A549 (cell line): ENCODE measurements around the gene FXR1. TPM values are rescaled to one million over a fixed set of nuclear protein-coding genes. Genes with fewer than 3 reads are reported as not detected.

Experiments used
- ATAC-seq, 2 experiments: fragments of 200-7000 bp in 1 of 2; fragments of >200 bp in 1 of 2; cut with Nextera tagmentation in 1 of 2; cut with Tn5 transposase in 1 of 2; 3 replicates each; pipeline versions ENCODE4 v1.8.0 to v1.9.1; 2018 to 2020; ENCODE audit warnings: mild to moderate bottlenecking in 1 of 2, moderate library complexity in 1 of 2
- CTCF ChIA-PET: fragments of 300-600 bp; sonication (Branson Sonifier 250); formaldehyde crosslinking; extraction: SDS; loops from one replicate; lab custom pipeline; 2021; ENCODE audit warnings: antibody characterized with exemption, inconsistent platforms; lab: Yijun Ruan, JAX
- POLR2A ChIA-PET: fragments of 350-600 bp; formaldehyde crosslinking; extraction: SDS; loops from one replicate; lab custom pipeline; 2021; ENCODE audit warnings: antibody characterized with exemption, inconsistent platforms; lab: Yijun Ruan, JAX
- DNase-seq, 2 experiments: peaks; one replicate each; pipeline versions ENCODE4 v3.0.0 to v3.0.0-alpha.2; 2011 to 2016; ENCODE audit warnings: low read depth in 1 of 2, low spot score in 1 of 2
- FAIRE-seq: peaks from 2 replicates; lab custom pipeline; 2011; peaks lifted over from hg19 to GRCh38; lab: Jason Lieb, UNC
- H3K27ac ChIP-seq, 2 experiments: fragments of >200 bp; sonication (Bioruptor Twin); formaldehyde crosslinking; 3 replicates each; pipeline ENCODE4 v1.5.1; 2016 to 2017
- H3K4me1 ChIP-seq: fragments of >200 bp; sonication (Bioruptor Twin); formaldehyde crosslinking; 3 replicates; pipeline ENCODE4 v1.6.1; 2016
- H3K4me2 ChIP-seq: fragments of >200 bp; sonication (Bioruptor Twin); formaldehyde crosslinking; 3 replicates; pipeline ENCODE4 v1.6.1; 2016
- H3K4me3 ChIP-seq: fragments of >200 bp; sonication (Bioruptor Twin); formaldehyde crosslinking; 3 replicates; pipeline ENCODE4 v1.5.1; 2016
- H3K9me3 ChIP-seq: fragments of >200 bp; sonication (Bioruptor Twin); formaldehyde crosslinking; 3 replicates; pipeline ENCODE4 v1.6.1; 2016
- BHLHE40 ChIP-seq: IDR thresholded peaks from 2 replicates; pipeline ENCODE4 v1.6.1; 2012; ENCODE audit warnings: low read depth, low read length, inconsistent platforms
- CBX2 ChIP-seq: fragments of 200-600 bp; sonication (generic); IDR thresholded peaks from 2 replicates; pipeline ENCODE4 v1.6.1; 2016; ENCODE audit warnings: low read depth, mild to moderate bottlenecking, borderline replicate concordance
- CBX8 ChIP-seq: fragments of 200-600 bp; sonication (generic); IDR thresholded peaks from 2 replicates; pipeline ENCODE4 v1.6.1; 2016
- CEBPB ChIP-seq, 2 experiments: fragments of >200 bp in 1 of 2; sonication (Bioruptor Twin) in 1 of 2; formaldehyde crosslinking in 1 of 2; IDR thresholded peaks; 2 replicates each; pipeline ENCODE4 v1.6.1; 2012 to 2016
- EHF ChIP-seq: fragments of 250-450 bp; sonication (Bioruptor Pico); IDR thresholded peaks from 2 replicates; pipeline ENCODE4 v1.5.0; 2020; ENCODE audit warnings: mild to moderate bottlenecking
- EHMT2 ChIP-seq: fragments of 200-600 bp; sonication (generic); IDR thresholded peaks from 2 replicates; pipeline ENCODE4 v1.6.1; 2016; ENCODE audit warnings: antibody characterized with exemption, low read depth, mild to moderate bottlenecking, moderate library complexity
- FOSB ChIP-seq: fragments of 250-450 bp; sonication (Bioruptor Pico); IDR thresholded peaks from 2 replicates; pipeline ENCODE4 v1.5.0; 2020; ENCODE audit warnings: mild to moderate bottlenecking, moderate library complexity
- FOXS1 ChIP-seq: fragments of 250-450 bp; sonication (Bioruptor Pico); IDR thresholded peaks from 2 replicates; pipeline ENCODE4 v1.5.0; 2020; ENCODE audit warnings: mild to moderate bottlenecking, moderate library complexity
- HOXA7 ChIP-seq: fragments of 250-450 bp; sonication (Bioruptor Pico); IDR thresholded peaks from 2 replicates; pipeline ENCODE4 v1.5.0; 2020; ENCODE audit warnings: mild to moderate bottlenecking, moderate library complexity
- HOXB13 ChIP-seq: fragments of 250-450 bp; sonication (Bioruptor Pico); IDR thresholded peaks from 2 replicates; pipeline ENCODE4 v1.5.0; 2020; ENCODE audit warnings: low read depth, mild to moderate bottlenecking, moderate library complexity
- HOXB5 ChIP-seq: fragments of 250-450 bp; sonication (Bioruptor Pico); IDR thresholded peaks from 2 replicates; pipeline ENCODE4 v1.5.0; 2020; ENCODE audit warnings: mild to moderate bottlenecking, moderate library complexity
- JUN ChIP-seq, 2 experiments: fragments of >200 bp; sonication (Bioruptor Twin); formaldehyde crosslinking; IDR thresholded peaks; 2 replicates in 1 of 2; 3 replicates in 1 of 2; pipeline ENCODE4 v1.6.1; 2016 to 2017
- KDM1A ChIP-seq: fragments of 200-600 bp; sonication (generic); IDR thresholded peaks from 2 replicates; pipeline ENCODE4 v1.6.1; 2016; ENCODE audit warnings: low read depth, mild to moderate bottlenecking
- MAZ ChIP-seq: fragments of 150-350 bp; IDR thresholded peaks from 2 replicates; pipeline ENCODE4 v1.6.1; 2014; ENCODE audit warnings: antibody characterized with exemption, low read depth, low read length, borderline replicate concordance
- NFE2L2 ChIP-seq: fragments of 150-350 bp; conservative IDR thresholded peaks from 2 replicates; pipeline ENCODE4 v1.6.1; 2014; ENCODE audit warnings: low read length
- NPAS2 ChIP-seq: fragments of 250-450 bp; sonication (Bioruptor Pico); IDR thresholded peaks from 2 replicates; pipeline ENCODE4 v1.8.0; 2022; ENCODE audit warnings: mild to moderate bottlenecking, moderate library complexity, borderline replicate concordance
- NR3C1 ChIP-seq: fragments of >200 bp; sonication (Bioruptor Twin); formaldehyde crosslinking; IDR thresholded peaks from 3 replicates; pipeline ENCODE4 v1.6.1; 2017
- PBX3 ChIP-seq: IDR thresholded peaks from 2 replicates; pipeline ENCODE4 v1.6.1; 2012
- PHF8 ChIP-seq: fragments of 200-600 bp; sonication (generic); IDR thresholded peaks from 2 replicates; pipeline ENCODE4 v1.6.1; 2016; ENCODE audit warnings: low read depth, mild to moderate bottlenecking, antibody characterized with exemption, moderate library complexity, borderline replicate concordance
- POLR2A ChIP-seq: IDR thresholded peaks from 2 replicates; pipeline ENCODE4 v1.6.1; 2012; ENCODE audit warnings: mild to moderate bottlenecking, low read length
- POLR2AphosphoS2 ChIP-seq: conservative IDR thresholded peaks from 2 replicates; pipeline ENCODE4 v1.6.1; 2012; ENCODE audit warnings: low read length, improper control_type of control experiment, inconsistent platforms
- RAD21 ChIP-seq, 2 experiments: fragments of >200 bp in 1 of 2; sonication (Bioruptor Twin) in 1 of 2; formaldehyde crosslinking in 1 of 2; IDR thresholded peaks in 1 of 2; conservative IDR thresholded peaks in 1 of 2; 2 replicates in 1 of 2; 3 replicates in 1 of 2; pipeline ENCODE4 v1.6.1; 2012 to 2018; ENCODE audit warnings: inconsistent platforms in 1 of 2
- RARB ChIP-seq: fragments of 250-450 bp; sonication (Bioruptor Pico); IDR thresholded peaks from 2 replicates; pipeline ENCODE4 v1.8.0; 2021; ENCODE audit warnings: mild to moderate bottlenecking, moderate library complexity
- SREBF2 ChIP-seq: fragments of 450-650 bp; IDR thresholded peaks from 2 replicates; pipeline ENCODE4 v1.6.1; 2014; ENCODE audit warnings: mild to moderate bottlenecking, moderate library complexity
- TP53 ChIP-seq: fragments of 250-450 bp; sonication (Bioruptor Pico); IDR thresholded peaks from 2 replicates; pipeline ENCODE4 v1.5.0; 2021; ENCODE audit warnings: mild to moderate bottlenecking, moderate library complexity
- ZFP36 ChIP-seq: fragments of 450-650 bp; IDR thresholded peaks from 2 replicates; pipeline ENCODE4 v1.6.1; 2014; ENCODE audit warnings: borderline replicate concordance; ENCODE audit not compliant: partially characterized antibody
- ZNF302 ChIP-seq: fragments of 250-450 bp; sonication (Bioruptor Pico); IDR thresholded peaks from 2 replicates; pipeline ENCODE4 v1.9.0; 2021; ENCODE audit warnings: inconsistent platforms, mild to moderate bottlenecking, moderate library complexity
- ZSCAN20 ChIP-seq: fragments of 250-450 bp; sonication (Bioruptor Pico); IDR thresholded peaks from 2 replicates; pipeline ENCODE4 v1.8.0; 2022; ENCODE audit warnings: mild to moderate bottlenecking, moderate library complexity
- WGBS: methylation state at CpG from one replicate; pipeline ENCODE4 v1.1.6; 2017; ENCODE audit errors: missing lambda C conversion rate; 5-methylcytosine and 5-hydroxymethylcytosine counted together
- polyA plus RNA-seq, 4 experiments: library from polyadenylated mRNA; depleted of rRNA in 3 of 4; stranded (reverse); fragments of >200 nt; fragmentation: RNase III in 1 of 4; extraction: RNeasy Plus Mini Kit Qiagen cat#74134 plus additional on column Dnase treatment in 1 of 4; gene quantifications; 2 replicates in 3 of 4; 3 replicates in 1 of 4; pipeline ENCODE4 v1.2.3, GENCODE V29; 2011 to 2017
- TF ChIP-seq, protein P1 (sequence below): fragments of 200-600 bp; sonication (generic); IDR thresholded peaks from 2 replicates; pipeline ENCODE4 v1.6.1; 2016; ENCODE audit warnings: antibody characterized with exemption, mild to moderate bottlenecking, moderate library complexity
- TF ChIP-seq, protein P2 (sequence below): fragments of 450-650 bp; IDR thresholded peaks from 2 replicates; pipeline ENCODE4 v1.6.1; 2014; ENCODE audit warnings: antibody characterized with exemption
- TF ChIP-seq, protein P3 (sequence below): fragments of >200 bp; sonication (Bioruptor Twin); formaldehyde crosslinking; IDR thresholded peaks from 2 replicates; pipeline ENCODE4 v1.6.1; 2016
- TF ChIP-seq, protein P4 (sequence below): fragments of 250-450 bp; sonication (Bioruptor Pico); IDR thresholded peaks from 2 replicates; pipeline ENCODE4 v1.5.0; 2020; ENCODE audit warnings: low read depth, mild to moderate bottlenecking, moderate library complexity

The FXR1 gene
- polyA plus RNA-seq, 2 of the 4 experiments (the other 2 are of a cell fraction), result 98.3 to 132 TPM

- H3K4me2 ChIP-seq, result no peak overlapping the region
- no peak for DNase-seq
- ChIA-PET CTCF (no interaction called here), POLR2A (no interaction called here)
- no peak for ATAC-seq
- FAIRE-seq, result no peak
- TF ChIP-seq, protein P1, sequence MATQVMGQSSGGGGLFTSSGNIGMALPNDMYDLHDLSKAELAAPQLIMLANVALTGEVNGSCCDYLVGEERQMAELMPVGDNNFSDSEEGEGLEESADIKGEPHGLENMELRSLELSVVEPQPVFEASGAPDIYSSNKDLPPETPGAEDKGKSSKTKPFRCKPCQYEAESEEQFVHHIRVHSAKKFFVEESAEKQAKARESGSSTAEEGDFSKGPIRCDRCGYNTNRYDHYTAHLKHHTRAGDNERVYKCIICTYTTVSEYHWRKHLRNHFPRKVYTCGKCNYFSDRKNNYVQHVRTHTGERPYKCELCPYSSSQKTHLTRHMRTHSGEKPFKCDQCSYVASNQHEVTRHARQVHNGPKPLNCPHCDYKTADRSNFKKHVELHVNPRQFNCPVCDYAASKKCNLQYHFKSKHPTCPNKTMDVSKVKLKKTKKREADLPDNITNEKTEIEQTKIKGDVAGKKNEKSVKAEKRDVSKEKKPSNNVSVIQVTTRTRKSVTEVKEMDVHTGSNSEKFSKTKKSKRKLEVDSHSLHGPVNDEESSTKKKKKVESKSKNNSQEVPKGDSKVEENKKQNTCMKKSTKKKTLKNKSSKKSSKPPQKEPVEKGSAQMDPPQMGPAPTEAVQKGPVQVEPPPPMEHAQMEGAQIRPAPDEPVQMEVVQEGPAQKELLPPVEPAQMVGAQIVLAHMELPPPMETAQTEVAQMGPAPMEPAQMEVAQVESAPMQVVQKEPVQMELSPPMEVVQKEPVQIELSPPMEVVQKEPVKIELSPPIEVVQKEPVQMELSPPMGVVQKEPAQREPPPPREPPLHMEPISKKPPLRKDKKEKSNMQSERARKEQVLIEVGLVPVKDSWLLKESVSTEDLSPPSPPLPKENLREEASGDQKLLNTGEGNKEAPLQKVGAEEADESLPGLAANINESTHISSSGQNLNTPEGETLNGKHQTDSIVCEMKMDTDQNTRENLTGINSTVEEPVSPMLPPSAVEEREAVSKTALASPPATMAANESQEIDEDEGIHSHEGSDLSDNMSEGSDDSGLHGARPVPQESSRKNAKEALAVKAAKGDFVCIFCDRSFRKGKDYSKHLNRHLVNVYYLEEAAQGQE, result no peak
- no peak for TF ChIP-seq FOSB (CRISPR knock-in tag)
- no peak for TF ChIP-seq HOXB5
- TF ChIP-seq EHMT2, result no peak
- TF ChIP-seq POLR2AphosphoS2, result no peak
- TF ChIP-seq ZFP36, result no peak
- TF ChIP-seq KDM1A, result no peak
- no peak for TF ChIP-seq BHLHE40
- TF ChIP-seq PBX3, result no peak
- no peak for TF ChIP-seq CBX2
- TF ChIP-seq FOXS1 (CRISPR knock-in tag), result no peak
- TF ChIP-seq EHF (CRISPR knock-in tag), result no peak
- TF ChIP-seq, protein P2, sequence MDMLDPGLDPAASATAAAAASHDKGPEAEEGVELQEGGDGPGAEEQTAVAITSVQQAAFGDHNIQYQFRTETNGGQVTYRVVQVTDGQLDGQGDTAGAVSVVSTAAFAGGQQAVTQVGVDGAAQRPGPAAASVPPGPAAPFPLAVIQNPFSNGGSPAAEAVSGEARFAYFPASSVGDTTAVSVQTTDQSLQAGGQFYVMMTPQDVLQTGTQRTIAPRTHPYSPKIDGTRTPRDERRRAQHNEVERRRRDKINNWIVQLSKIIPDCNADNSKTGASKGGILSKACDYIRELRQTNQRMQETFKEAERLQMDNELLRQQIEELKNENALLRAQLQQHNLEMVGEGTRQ, result no peak
- no peak for TF ChIP-seq RAD21 (conservative IDR thresholded peaks at IDR 0.05 in 1 of 2, IDR thresholded peaks at IDR 0.05 in 1 of 2)
- TF ChIP-seq ZNF302 (CRISPR knock-in tag), result no peak
- TF ChIP-seq, protein P3, sequence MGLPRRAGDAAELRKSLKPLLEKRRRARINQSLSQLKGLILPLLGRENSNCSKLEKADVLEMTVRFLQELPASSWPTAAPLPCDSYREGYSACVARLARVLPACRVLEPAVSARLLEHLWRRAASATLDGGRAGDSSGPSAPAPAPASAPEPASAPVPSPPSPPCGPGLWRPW, result no peak
- no peak for TF ChIP-seq MAZ
- no peak overlapping the region for H3K4me3 ChIP-seq
- 91% methylated on average over 2 of the region's 2 CpGs for WGBS
- no peak overlapping the region for H3K27ac ChIP-seq
- peaks cover 7% of the 10 kb centered on the region; the same call in 1 of the 3 replicates for H3K4me1 ChIP-seq
- no peaks in the 10 kb centered on the region for H3K9me3 ChIP-seq
Observed at GRCh38 chr3:180987344-180987743, 74.9 kb downstream of the FXR1 start.

GRCh38 chr3:180989291-180990163 is 77.1 kb downstream of the FXR1 start, which contains the start of gene DNAJC19:
DNAJC19 (minus strand) TSS chr3:180989736; CDS start chr3:180989602, 134 bp downstream.
- peaks cover 7% of the 10 kb centered on the region; the same call in 1 of the 3 replicates for H3K4me1 ChIP-seq
- peak within 1 kb of the TSS; percentile 87 for H3K27ac ChIP-seq
- no peak for FAIRE-seq
- H3K4me2 ChIP-seq, result peak within 1 kb of the TSS; percentile 90
- WGBS, result 4% methylated on average over 29 of the region's 43 CpGs
- POLR2A ChIA-PET, result no interaction called here
- H3K9me3 ChIP-seq, result no peaks in the 10 kb centered on the region
- peak within 1 kb of the TSS; percentile 93 for H3K4me3 ChIP-seq
- peak; percentile 85 to 97 for DNase-seq
- peak; percentile 96 to 99 for ATAC-seq
- CTCF ChIA-PET, result no interaction called here
- TF ChIP-seq CBX8 (no peak), ZSCAN20 (CRISPR knock-in tag) (no peak), ZFP36 (no peak), CEBPB (IDR thresholded peaks at IDR 0.05) (peak in 1 of 2 experiments; percentile 19; a peak in 1 of 4 replicates), POLR2AphosphoS2 (no peak), EHF (CRISPR knock-in tag) (no peak), POLR2A (peak; percentile 68), HOXB13 (CRISPR knock-in tag) (no peak), JUN (IDR thresholded peaks at IDR 0.05) (peak in 1 of 2 experiments; percentile 51; a peak in 2 of 5 replicates), NFE2L2 (no peak), TP53 (CRISPR knock-in tag) (no peak), NPAS2 (CRISPR knock-in tag) (no peak), HOXA7 (CRISPR knock-in tag) (no peak), SREBF2 (no peak), NR3C1 (no peak), PHF8 (0 out of 2 replicates have a peak, but pooled peaks have one; percentile 44), RARB (CRISPR knock-in tag) (no peak)
- TF ChIP-seq, protein P4, sequence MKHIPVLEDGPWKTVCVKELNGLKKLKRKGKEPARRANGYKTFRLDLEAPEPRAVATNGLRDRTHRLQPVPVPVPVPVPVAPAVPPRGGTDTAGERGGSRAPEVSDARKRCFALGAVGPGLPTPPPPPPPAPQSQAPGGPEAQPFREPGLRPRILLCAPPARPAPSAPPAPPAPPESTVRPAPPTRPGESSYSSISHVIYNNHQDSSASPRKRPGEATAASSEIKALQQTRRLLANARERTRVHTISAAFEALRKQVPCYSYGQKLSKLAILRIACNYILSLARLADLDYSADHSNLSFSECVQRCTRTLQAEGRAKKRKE (CRISPR knock-in tag), result no peak
